GM12878 (cell line): Measurements from ENCODE around the gene RAB36. TPM values are rescaled to one million over a fixed set of nuclear protein-coding genes. Genes with fewer than 3 reads are reported as not detected.

Experiments used
- ATAC-seq: fragments of 200-7000 bp; cut with Tn5 transposase; 3 replicates; pipeline ENCODE4 v1.9.1; 2020; ENCODE audit warnings: mild to moderate bottlenecking, moderate library complexity
- Bru-seq: library from RNA; stranded (reverse); fragments of 400-500 nt; gene quantifications from one replicate; lab custom pipeline; 2021; lab: Mats Ljungman, UMichigan
- BruChase-seq, 2 experiments: library from RNA; stranded (reverse); fragments of 400-500 nt; gene quantifications; one replicate each; lab custom pipeline; 2021; lab: Mats Ljungman, UMichigan
- BruUV-seq: library from RNA; stranded (reverse); fragments of 400-500 nt; replicated peaks from 2 replicates; lab custom pipeline; 2021; lab: Mats Ljungman, UMichigan
- CTCF ChIA-PET: fragments of 300-600 bp; sonication (Branson Sonifier 250); formaldehyde crosslinking; extraction: SDS; loops from one replicate; lab custom pipeline; 2021; ENCODE audit warnings: inconsistent platforms; lab: Yijun Ruan, JAX
- POLR2A ChIA-PET: fragments of 350-600 bp; formaldehyde crosslinking; extraction: SDS; loops from one replicate; lab custom pipeline; 2021; ENCODE audit warnings: inconsistent platforms; lab: Charles Lee
- RAD21 ChIA-PET: fragments of 300-600 bp; sonication (Branson Sonifier 250); formaldehyde crosslinking; loops from one replicate; lab custom pipeline; 2023; ENCODE audit warnings: antibody characterized with exemption; ENCODE audit not compliant: unreplicated experiment; lab: Charles Lee
- SMC1A ChIA-PET: fragments of 300-600 bp; sonication (Branson Sonifier 250); formaldehyde crosslinking; loops from one replicate; lab custom pipeline; 2023; ENCODE audit not compliant: unreplicated experiment, uncharacterized antibody; lab: Charles Lee
- DNase-seq: peaks from one replicate; pipeline ENCODE4 v3.0.0-alpha.2; 2011; ENCODE audit warnings: low read depth, low spot score
- FAIRE-seq: peaks from 3 replicates; lab custom pipeline; 2011; peaks lifted over from hg19 to GRCh38; lab: Jason Lieb, UNC
- H2AFZ ChIP-seq: 2 replicates; pipeline ENCODE4 v1.6.0; 2011; ENCODE audit warnings: low read depth, low read length, control low read depth; ENCODE audit not compliant: control insufficient read depth
- H3K27ac ChIP-seq: 2 replicates; pipeline ENCODE4 v1.5.1; 2011; ENCODE audit warnings: control low read depth; ENCODE audit not compliant: control insufficient read depth, insufficient read depth
- H3K27me3 ChIP-seq, 2 experiments: replicated peaks in 1 of 2; 2 replicates each; pipeline versions ENCODE4 v1.6.0 to v1.6.1; 2011; ENCODE audit warnings: low read length in 1 of 2; ENCODE audit not compliant: control insufficient read depth in 2 of 2, insufficient read depth in 2 of 2
- H3K36me3 ChIP-seq, 2 experiments: 2 replicates each; pipeline ENCODE4 v1.5.1; 2011; ENCODE audit warnings: low read length in 1 of 2; ENCODE audit not compliant: control insufficient read depth in 2 of 2, insufficient read depth in 2 of 2
- H3K4me1 ChIP-seq: 2 replicates; pipeline ENCODE4 v1.6.1; 2011; ENCODE audit warnings: mild to moderate bottlenecking, low read length, moderate library complexity, mixed read lengths; ENCODE audit not compliant: control insufficient read depth, insufficient read depth
- H3K4me2 ChIP-seq: 2 replicates; pipeline ENCODE4 v1.6.0; 2011; ENCODE audit warnings: control low read depth; ENCODE audit not compliant: control insufficient read depth, insufficient read depth
- H3K4me3 ChIP-seq: fragments of 200-600 bp; sonication (generic); 2 replicates; pipeline ENCODE4 v1.5.1; 2016
- H3K79me2 ChIP-seq: 2 replicates; pipeline ENCODE4 v1.6.0; 2011; ENCODE audit warnings: low read length; ENCODE audit not compliant: control insufficient read depth, insufficient read depth
- H3K9ac ChIP-seq: 2 replicates; pipeline ENCODE4 v1.8.0; 2011; ENCODE audit warnings: low read length, control low read depth, mixed read lengths; ENCODE audit not compliant: control insufficient read depth, insufficient read depth
- H3K9me3 ChIP-seq: replicated peaks from 3 replicates; pipeline ENCODE4 v1.5.1; 2011; ENCODE audit warnings: mild to moderate bottlenecking, low read length; ENCODE audit not compliant: control insufficient read depth, insufficient read depth
- H4K20me1 ChIP-seq: 2 replicates; pipeline ENCODE4 v1.6.0; 2011; ENCODE audit not compliant: control insufficient read depth, insufficient read depth
- BRCA1 ChIP-seq: IDR thresholded peaks from 2 replicates; pipeline ENCODE4 v1.6.1; 2011; ENCODE audit warnings: low read depth, low read length, improper control_type of control experiment
- FOXM1 ChIP-seq: IDR thresholded peaks from 2 replicates; pipeline ENCODE4 v1.6.1; 2012; ENCODE audit warnings: low read depth, mild to moderate bottlenecking, inconsistent platforms, low read length, moderate library complexity
- GATAD2B ChIP-seq: fragments of 450-650 bp; conservative IDR thresholded peaks from 2 replicates; pipeline ENCODE4 v1.6.1; 2017; ENCODE audit warnings: low read depth, mild to moderate bottlenecking, moderate library complexity
- LARP7 ChIP-seq: fragments of 450-650 bp; IDR thresholded peaks from 2 replicates; pipeline ENCODE4 v1.6.1; 2017; ENCODE audit warnings: mild to moderate bottlenecking
- MEF2B ChIP-seq: fragments of 450-650 bp; IDR thresholded peaks from 2 replicates; pipeline ENCODE4 v1.6.1; 2018; ENCODE audit warnings: mild to moderate bottlenecking, moderate library complexity; ENCODE audit not compliant: partially characterized antibody, poor library complexity, severe bottlenecking
- MXI1 ChIP-seq: fragments of 150-350 bp; IDR thresholded peaks from 2 replicates; pipeline ENCODE4 v1.6.1; 2011; ENCODE audit warnings: low read depth, mild to moderate bottlenecking, inconsistent platforms, low read length, improper control_type of control experiment
- NFYB ChIP-seq: IDR thresholded peaks from 2 replicates; pipeline ENCODE4 v1.6.1; 2011; ENCODE audit warnings: low read depth, mild to moderate bottlenecking, low read length, improper control_type of control experiment, moderate library complexity; ENCODE audit not compliant: insufficient read depth
- NR2F1 ChIP-seq: fragments of 450-650 bp; conservative IDR thresholded peaks from 2 replicates; pipeline ENCODE4 v1.6.1; 2017; ENCODE audit warnings: mild to moderate bottlenecking
- ZBTB33 ChIP-seq: fragments of 450-650 bp; IDR thresholded peaks from 2 replicates; pipeline ENCODE4 v1.6.1; 2017; ENCODE audit warnings: mild to moderate bottlenecking
- WGBS: methylation state at CpG from one replicate; pipeline ENCODE4 v1.1.6; 2016; ENCODE audit warnings: low lambda C conversion rate; ENCODE audit not compliant: insufficient replicate concordance, insufficient coverage; ENCODE audit errors: missing lambda C conversion rate; 5-methylcytosine and 5-hydroxymethylcytosine counted together
- in situ Hi-C: fragments of 300-500 bp; cut with MboI; formaldehyde crosslinking; loops from 9 replicates; pipeline ENCODE4 v1.14.3; 2018; ENCODE audit warnings: mixed read lengths
- intact Hi-C: fragments of 100-400 bp; cut with micrococcal nuclease; formaldehyde crosslinking; loops from one replicate; pipeline ENCODE4 v1.14.2; 2022; ENCODE audit not compliant: unreplicated experiment
- long read RNA-seq, 2 experiments: library from polyadenylated mRNA; unstranded; transcript quantifications; one replicate each; pipeline ENCODE4 v2.0.0, GENCODE V29; 2019 to 2020
- polyA minus RNA-seq, 3 experiments: library from RNA; depleted of rRNA, polyadenylated mRNA; stranded (reverse); fragments of >200 nt; gene quantifications; 2 replicates each; pipeline ENCODE4 v1.2.3, GENCODE V29; 2011
- polyA plus RNA-seq, 11 experiments: library from polyadenylated mRNA; depleted of rRNA in 4 of 11; unstranded in 6 of 11; stranded (reverse) in 5 of 11; fragments of >200 nt; fragmentation: Nextera tagmentation in 4 of 11; fragmentation: Illumina TruSeq in 1 of 11; extraction: Ambion mirVana in 4 of 11; extraction: Trizol in 1 of 11; gene quantifications; 1 replicate in 1 of 11; 2 replicates in 10 of 11; pipeline versions ENCODE4 v1.2.1 to v1.2.3, GENCODE V29; 2011 to 2016; ENCODE audit warnings: inconsistent platforms in 2 of 11, missing spikeins in 2 of 11, low read depth in 1 of 11
- total RNA-seq, 4 experiments: library from RNA; depleted of rRNA in 3 of 4; stranded (reverse); fragments of >200 nt in 3 of 4; fragmentation: Illumina TruSeq in 1 of 4; extraction: Trizol in 1 of 4; gene quantifications; 2 replicates each; pipeline versions ENCODE4 v1.2.1 to v1.2.3, GENCODE V29; 2013 to 2021
- TF ChIP-seq, protein P1 (sequence below): IDR thresholded peaks from 2 replicates; pipeline ENCODE4 v1.6.1; 2011; ENCODE audit warnings: mild to moderate bottlenecking, low read depth, low read length, moderate library complexity; ENCODE audit not compliant: insufficient replicate concordance
- TF ChIP-seq, protein P2 (sequence below): IDR thresholded peaks from 2 replicates; pipeline ENCODE4 v1.6.1; 2012; ENCODE audit warnings: low read depth, low read length, improper control_type of control experiment

RAB36 gene, protein sequence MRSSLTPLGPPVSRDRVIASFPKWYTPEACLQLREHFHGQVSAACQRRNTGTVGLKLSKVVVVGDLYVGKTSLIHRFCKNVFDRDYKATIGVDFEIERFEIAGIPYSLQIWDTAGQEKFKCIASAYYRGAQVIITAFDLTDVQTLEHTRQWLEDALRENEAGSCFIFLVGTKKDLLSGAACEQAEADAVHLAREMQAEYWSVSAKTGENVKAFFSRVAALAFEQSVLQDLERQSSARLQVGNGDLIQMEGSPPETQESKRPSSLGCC
- 2.0 and 2.2 TPM in 2 replicates for total RNA-seq (2013; cell fraction: nucleolus; rRNA removed)
- total RNA-seq (2014; rRNA removed) (0.79 and 1.0 TPM in 2 replicates), total RNA-seq (2014; rRNA removed; fragmentation: Illumina TruSeq; extraction: Trizol) (0.31 and 0.74 TPM in 2 replicates), total RNA-seq (2021) (1.0 and 1.3 TPM in 2 replicates), polyA plus RNA-seq (2011; rRNA removed) (1.1 and 2.7 TPM in 2 replicates), polyA plus RNA-seq (2014; fragmentation: Illumina TruSeq; extraction: Trizol) (0.73 and 0.87 TPM in 2 replicates), polyA plus RNA-seq (2014; fragmentation: Nextera tagmentation; extraction: Ambion mirVana) (under 1 TPM; 0.45 to 0.46 TPM), polyA plus RNA-seq (2014; rRNA removed) (0.62 and 1.3 TPM in 2 replicates), polyA plus RNA-seq (2016; fragmentation: Nextera tagmentation; extraction: Ambion mirVana) (1 to 10 TPM; 1.4 TPM), polyA minus RNA-seq (2011; rRNA and poly(A)+ RNA removed) (2.3 and 2.4 TPM in 2 replicates), Bru-seq, nascent RNA (percentile 40 among the genes with signal in this experiment), BruChase-seq, experiment 1, labeled RNA remaining after a 6-hour chase (percentile 31 among the genes with signal in this experiment), BruChase-seq, experiment 2, labeled RNA remaining after a 2-hour chase (percentile 31 among the genes with signal in this experiment)
- 0.22 TPM for polyA plus RNA-seq (2011; ENCODE audit: low read depth)
- polyA plus RNA-seq (2011; cell fraction: cytosol; rRNA removed), result 3.9 and 4.1 TPM in 2 replicates
- 3.8 and 3.9 TPM in 2 replicates for polyA plus RNA-seq (2011; cell fraction: nucleus; rRNA removed)
- polyA plus RNA-seq (2012), result 0.49 and 0.62 TPM in 2 replicates
- 0.94 and 1.1 TPM in 2 replicates for polyA minus RNA-seq (2011; cell fraction: cytosol; rRNA and poly(A)+ RNA removed)
- 1.5 and 3.5 TPM in 2 replicates for polyA minus RNA-seq (2011; cell fraction: nucleus; rRNA and poly(A)+ RNA removed)
- long read RNA-seq, experiment 1, partial matches to known transcripts, result 0 of 3 reads
- long read RNA-seq, experiment 1, other reads (novel, unspliced or antisense), result 1 of 3 reads
- long read RNA-seq, experiment 2, partial matches to known transcripts, result 0 of 2 reads
- long read RNA-seq, experiment 2, other reads (novel, unspliced or antisense), result 1 of 2 reads

DNA sequence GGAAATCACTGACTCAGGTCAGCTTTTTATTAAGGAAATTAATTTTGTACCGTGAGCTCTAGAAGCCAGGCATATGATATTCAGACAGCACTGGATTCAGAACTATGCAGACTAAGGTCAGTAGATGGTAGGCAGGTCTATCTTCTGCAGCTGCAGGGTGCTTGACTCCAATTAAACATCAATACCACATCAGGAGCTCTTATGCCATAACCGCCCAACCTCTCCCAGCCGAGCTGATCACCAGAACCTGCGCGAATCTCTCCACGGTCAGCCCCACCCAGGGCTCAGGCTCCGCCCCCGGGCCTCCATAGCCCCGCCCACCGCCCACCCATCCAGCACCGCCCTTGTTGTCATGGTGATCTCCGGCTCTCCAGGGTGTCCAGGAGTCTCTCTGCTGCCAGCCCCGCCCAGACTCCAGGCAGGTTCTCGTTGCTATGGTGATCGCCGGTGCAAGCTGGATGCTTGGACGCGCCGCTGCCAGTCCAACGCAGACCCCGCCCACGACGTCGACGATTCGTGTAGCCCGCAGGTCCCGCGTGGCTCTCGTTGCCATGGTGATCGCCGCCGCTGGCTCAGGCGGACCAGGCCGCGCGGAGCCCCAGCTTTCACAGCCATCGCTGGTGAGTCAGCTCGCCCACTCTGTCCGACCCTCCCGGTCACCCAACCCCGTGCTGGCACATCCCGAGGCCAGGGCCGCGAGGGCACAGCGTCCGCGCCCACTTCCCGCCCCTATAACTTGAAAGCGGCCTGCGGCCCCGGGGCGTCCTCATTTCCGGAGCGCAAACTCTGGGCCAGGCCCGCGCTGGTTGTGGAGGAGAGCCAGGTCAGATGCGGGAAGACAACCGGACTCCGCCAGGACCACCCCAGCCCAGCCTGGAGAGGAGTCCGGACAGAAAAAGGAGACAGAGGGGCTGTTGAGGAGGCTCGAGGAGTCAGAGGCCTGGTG is at the start of gene RAB36:
Gene RAB36 (plus strand): TSS at position 546 of the 946 bp plus-strand sequence. CDS start 1,140 bp downstream, outside the sequence.
- peak within 1 kb of the TSS; percentile 42 for H2AFZ ChIP-seq
- H3K4me3 ChIP-seq, result peak within 1 kb of the TSS; percentile 43
- H3K79me2 ChIP-seq, result no peaks in the 10 kb centered on the region
- H3K36me3 ChIP-seq, result no peaks in the 10 kb centered on the region
- SMC1A ChIA-PET, result interaction anchor here (0.7 to 2.0 kb wide), 10 partner anchors 10 to 190 kb away, joined by 3 to 15 read pairs (median 4); no protein-coding TSS in a partner anchor
- H3K9me3 ChIP-seq, result no peaks in the 10 kb centered on the region
- in situ Hi-C loops, result no loop called here
- WGBS, result 25% methylated on average over 57 of the region's 62 CpGs
- H3K9ac ChIP-seq, result peak within 1 kb of the TSS; percentile 47; the same call in 1 of the 2 replicates
- peak; percentile 77 for DNase-seq
- FAIRE-seq, result peak; percentile 56
- CTCF ChIA-PET, result interaction anchor here (0.6 to 2.0 kb wide), 14 partner anchors 11 to 191 kb away, joined by 3 to 21 read pairs (median 4); no protein-coding TSS in a partner anchor
- no peaks in the 10 kb centered on the region for H4K20me1 ChIP-seq
- no peak within 1 kb of the TSS for H3K27ac ChIP-seq
- H3K4me2 ChIP-seq, result peak within 1 kb of the TSS; percentile 70
- no peaks in the 10 kb centered on the region for H3K27me3 ChIP-seq
- BruUV-seq, result no TSS peak
- peak; percentile 73 for ATAC-seq
- POLR2A ChIA-PET, result interaction anchor here (0.5 to 3.2 kb wide), 13 partner anchors 10 to 1286 kb away, joined by 3 to 9 read pairs (median 3); no protein-coding TSS in a partner anchor
- intact Hi-C loops, result loop anchor here (10.0 kb wide), 1 partner anchor 290 kb away; no protein-coding TSS in a partner anchor
- RAD21 ChIA-PET, result interaction anchor here (0.6 to 2.7 kb wide), 11 partner anchors 8 to 1410 kb away, joined by 3 to 13 read pairs (median 4); partner anchors contain the start of gene BCR
- peaks cover 41% of the 10 kb centered on the region for H3K4me1 ChIP-seq
- TF ChIP-seq GATAD2B (peak; percentile 54; the same call in 1 of the 2 replicates), NR2F1 (peak; percentile 13; the same call in 1 of the 2 replicates), MEF2B (peak; percentile 59), NFYB (peak; percentile 29; the same call in 1 of the 2 replicates), ZBTB33 (peak; percentile 28; the same call in 1 of the 2 replicates), BRCA1 (no peak), FOXM1 (no peak), LARP7 (0 out of 2 replicates have a peak, but pooled peaks have one; percentile 39), MXI1 (peak; percentile 78)
- TF ChIP-seq, protein P1, sequence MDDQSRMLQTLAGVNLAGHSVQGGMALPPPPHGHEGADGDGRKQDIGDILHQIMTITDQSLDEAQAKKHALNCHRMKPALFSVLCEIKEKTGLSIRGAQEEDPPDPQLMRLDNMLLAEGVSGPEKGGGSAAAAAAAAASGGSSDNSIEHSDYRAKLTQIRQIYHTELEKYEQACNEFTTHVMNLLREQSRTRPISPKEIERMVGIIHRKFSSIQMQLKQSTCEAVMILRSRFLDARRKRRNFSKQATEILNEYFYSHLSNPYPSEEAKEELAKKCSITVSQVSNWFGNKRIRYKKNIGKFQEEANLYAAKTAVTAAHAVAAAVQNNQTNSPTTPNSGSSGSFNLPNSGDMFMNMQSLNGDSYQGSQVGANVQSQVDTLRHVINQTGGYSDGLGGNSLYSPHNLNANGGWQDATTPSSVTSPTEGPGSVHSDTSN, result peak; percentile 87
- TF ChIP-seq, protein P2, sequence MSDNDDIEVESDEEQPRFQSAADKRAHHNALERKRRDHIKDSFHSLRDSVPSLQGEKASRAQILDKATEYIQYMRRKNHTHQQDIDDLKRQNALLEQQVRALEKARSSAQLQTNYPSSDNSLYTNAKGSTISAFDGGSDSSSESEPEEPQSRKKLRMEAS, result peak; percentile 27; the same call in 1 of the 2 replicates
